Measurements from ENCODE around the gene C5orf63.

C5orf63 gene

DNA sequence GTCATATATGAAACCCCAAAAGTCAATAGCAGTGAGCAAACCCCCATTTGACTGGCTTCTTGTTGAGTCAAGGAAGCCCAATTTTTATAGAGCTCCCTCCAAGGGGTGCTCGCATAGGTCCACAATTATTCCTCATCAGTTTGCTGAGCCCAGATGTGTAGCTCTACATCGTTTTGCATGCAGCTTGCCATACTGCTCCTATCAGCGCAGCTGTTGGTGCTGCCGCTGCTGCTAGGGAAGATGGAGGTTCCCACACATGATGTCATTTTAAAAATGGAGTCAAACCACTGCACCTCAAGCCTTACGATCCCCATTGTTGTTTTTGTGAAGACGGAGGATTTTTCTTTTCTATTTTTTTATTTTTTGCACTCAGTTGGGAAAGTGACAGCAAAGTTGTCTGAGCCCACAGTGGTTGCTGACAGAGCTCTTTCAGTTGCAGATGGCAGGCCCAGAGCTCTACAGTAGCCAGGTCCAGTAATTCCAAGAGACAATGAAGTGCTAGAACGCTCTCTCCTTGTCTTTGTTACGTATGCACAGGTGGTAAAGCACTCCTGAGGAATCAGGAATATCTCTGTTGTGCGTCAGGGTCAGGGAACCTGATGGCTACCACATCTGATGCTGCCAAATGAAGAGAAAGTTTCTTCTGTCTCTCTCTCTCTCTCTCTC is 23.2 kb upstream of the C5orf63 start:
- DNase-seq (ENCODE audit: low read depth in 1 of 2, low spot score in 1 of 2) = no peak
- Histone ChIP-seq H3K27me3 (ENCODE audit: insufficient read depth, poor library complexity, severe bottlenecking) (no peaks in the 10 kb centered on the region), H3K27ac (replicated peaks) (no peak overlapping the region), H3K4me3 (replicated peaks; ENCODE audit: insufficient read depth, low read length) (no peak overlapping the region)
- TF ChIP-seq, protein P1, sequence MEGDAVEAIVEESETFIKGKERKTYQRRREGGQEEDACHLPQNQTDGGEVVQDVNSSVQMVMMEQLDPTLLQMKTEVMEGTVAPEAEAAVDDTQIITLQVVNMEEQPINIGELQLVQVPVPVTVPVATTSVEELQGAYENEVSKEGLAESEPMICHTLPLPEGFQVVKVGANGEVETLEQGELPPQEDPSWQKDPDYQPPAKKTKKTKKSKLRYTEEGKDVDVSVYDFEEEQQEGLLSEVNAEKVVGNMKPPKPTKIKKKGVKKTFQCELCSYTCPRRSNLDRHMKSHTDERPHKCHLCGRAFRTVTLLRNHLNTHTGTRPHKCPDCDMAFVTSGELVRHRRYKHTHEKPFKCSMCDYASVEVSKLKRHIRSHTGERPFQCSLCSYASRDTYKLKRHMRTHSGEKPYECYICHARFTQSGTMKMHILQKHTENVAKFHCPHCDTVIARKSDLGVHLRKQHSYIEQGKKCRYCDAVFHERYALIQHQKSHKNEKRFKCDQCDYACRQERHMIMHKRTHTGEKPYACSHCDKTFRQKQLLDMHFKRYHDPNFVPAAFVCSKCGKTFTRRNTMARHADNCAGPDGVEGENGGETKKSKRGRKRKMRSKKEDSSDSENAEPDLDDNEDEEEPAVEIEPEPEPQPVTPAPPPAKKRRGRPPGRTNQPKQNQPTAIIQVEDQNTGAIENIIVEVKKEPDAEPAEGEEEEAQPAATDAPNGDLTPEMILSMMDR (IDR thresholded peaks at IDR 0.05; ENCODE audit: insufficient read depth, low read length) = no peak
- TF ChIP-seq, protein P2, sequence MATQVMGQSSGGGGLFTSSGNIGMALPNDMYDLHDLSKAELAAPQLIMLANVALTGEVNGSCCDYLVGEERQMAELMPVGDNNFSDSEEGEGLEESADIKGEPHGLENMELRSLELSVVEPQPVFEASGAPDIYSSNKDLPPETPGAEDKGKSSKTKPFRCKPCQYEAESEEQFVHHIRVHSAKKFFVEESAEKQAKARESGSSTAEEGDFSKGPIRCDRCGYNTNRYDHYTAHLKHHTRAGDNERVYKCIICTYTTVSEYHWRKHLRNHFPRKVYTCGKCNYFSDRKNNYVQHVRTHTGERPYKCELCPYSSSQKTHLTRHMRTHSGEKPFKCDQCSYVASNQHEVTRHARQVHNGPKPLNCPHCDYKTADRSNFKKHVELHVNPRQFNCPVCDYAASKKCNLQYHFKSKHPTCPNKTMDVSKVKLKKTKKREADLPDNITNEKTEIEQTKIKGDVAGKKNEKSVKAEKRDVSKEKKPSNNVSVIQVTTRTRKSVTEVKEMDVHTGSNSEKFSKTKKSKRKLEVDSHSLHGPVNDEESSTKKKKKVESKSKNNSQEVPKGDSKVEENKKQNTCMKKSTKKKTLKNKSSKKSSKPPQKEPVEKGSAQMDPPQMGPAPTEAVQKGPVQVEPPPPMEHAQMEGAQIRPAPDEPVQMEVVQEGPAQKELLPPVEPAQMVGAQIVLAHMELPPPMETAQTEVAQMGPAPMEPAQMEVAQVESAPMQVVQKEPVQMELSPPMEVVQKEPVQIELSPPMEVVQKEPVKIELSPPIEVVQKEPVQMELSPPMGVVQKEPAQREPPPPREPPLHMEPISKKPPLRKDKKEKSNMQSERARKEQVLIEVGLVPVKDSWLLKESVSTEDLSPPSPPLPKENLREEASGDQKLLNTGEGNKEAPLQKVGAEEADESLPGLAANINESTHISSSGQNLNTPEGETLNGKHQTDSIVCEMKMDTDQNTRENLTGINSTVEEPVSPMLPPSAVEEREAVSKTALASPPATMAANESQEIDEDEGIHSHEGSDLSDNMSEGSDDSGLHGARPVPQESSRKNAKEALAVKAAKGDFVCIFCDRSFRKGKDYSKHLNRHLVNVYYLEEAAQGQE (IDR thresholded peaks at IDR 0.05; ENCODE audit: insufficient replicate concordance, low read depth) = no peak
- TF ChIP-seq POLR2AphosphoS5 (IDR thresholded peaks at IDR 0.05; ENCODE audit: low read depth) = no peak
- TF ChIP-seq GABPA (IDR thresholded peaks at IDR 0.05; ENCODE audit: low read depth) = no peak
- no peak for TF ChIP-seq SPI1 (IDR thresholded peaks at IDR 0.05; ENCODE audit: borderline replicate concordance, low read depth)

DNA sequence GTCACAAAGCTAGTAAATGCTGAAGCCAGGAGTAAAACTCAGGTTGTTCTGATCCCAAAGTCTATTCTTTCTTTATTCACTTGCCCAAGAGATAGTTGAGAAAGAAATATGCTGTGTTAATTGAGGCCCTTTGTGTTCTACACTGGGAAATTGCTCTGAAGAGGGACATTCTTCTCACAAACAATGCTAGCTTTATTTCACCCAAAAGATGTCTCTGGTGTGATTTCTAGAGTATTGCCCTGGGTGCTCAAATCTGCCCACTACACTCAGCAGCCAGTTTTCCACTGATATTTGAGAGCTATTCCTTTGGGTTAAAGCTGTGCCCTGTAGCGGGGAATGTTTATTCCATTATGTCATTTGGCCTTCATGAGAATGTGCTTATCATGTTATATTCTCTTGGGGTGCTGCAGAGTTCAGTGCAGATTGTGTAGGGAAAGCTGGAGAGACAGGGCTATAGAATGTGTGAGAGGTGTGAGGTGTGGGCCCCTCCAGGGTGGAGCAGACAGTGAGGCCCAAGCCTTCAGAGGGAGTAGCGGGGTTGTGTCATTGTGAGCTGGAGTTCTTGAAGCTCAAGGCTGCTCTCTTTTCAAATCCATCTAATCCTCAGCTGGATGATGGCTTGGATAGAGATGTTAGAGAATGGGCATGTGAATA is 21.0 kb upstream of the C5orf63 start:
- Histone ChIP-seq H3K27me3 (ENCODE audit: insufficient read depth, poor library complexity, severe bottlenecking) (no peaks in the 10 kb centered on the region), H3K4me3 (replicated peaks; ENCODE audit: insufficient read depth, low read length) (no peak overlapping the region), H3K27ac (replicated peaks) (no peak overlapping the region)
- DNase-seq (ENCODE audit: low read depth in 1 of 2, low spot score in 1 of 2) = no peak
- TF ChIP-seq GABPA (IDR thresholded peaks at IDR 0.05; ENCODE audit: low read depth) (no peak), SPI1 (IDR thresholded peaks at IDR 0.05; ENCODE audit: borderline replicate concordance, low read depth) (no peak), POLR2AphosphoS5 (IDR thresholded peaks at IDR 0.05; ENCODE audit: low read depth) (no peak)
- TF ChIP-seq, protein P2 (IDR thresholded peaks at IDR 0.05; ENCODE audit: insufficient replicate concordance, low read depth) = no peak
- TF ChIP-seq, protein P1 (IDR thresholded peaks at IDR 0.05; ENCODE audit: insufficient read depth, low read length) = no peak

DNA sequence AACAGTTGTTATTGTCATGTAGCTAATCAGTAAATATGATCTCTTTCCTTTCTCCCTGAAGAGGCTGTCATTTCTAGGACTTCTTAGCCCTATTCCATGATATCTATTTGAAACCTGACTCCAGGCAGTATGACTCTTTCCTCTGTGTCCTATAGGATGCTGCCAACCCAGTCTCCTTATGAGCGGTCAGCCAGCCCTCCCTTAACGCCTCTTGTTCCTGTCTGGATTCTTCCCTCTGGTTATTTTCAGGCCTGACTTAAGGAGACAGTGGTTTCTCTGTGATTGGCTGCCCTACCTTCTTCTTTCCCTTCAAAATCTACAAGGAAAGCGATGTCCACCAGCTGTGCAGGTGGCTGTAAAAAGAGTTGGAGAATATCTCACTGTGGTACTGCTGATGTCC is 19.4 kb upstream of the C5orf63 start:
- DNase-seq (ENCODE audit: low read depth in 1 of 2, low spot score in 1 of 2) = no peak
- Histone ChIP-seq H3K27me3 (ENCODE audit: insufficient read depth, poor library complexity, severe bottlenecking) (no peaks in the 10 kb centered on the region), H3K4me3 (replicated peaks; ENCODE audit: insufficient read depth, low read length) (no peak overlapping the region), H3K27ac (replicated peaks) (no peak overlapping the region)
- TF ChIP-seq POLR2AphosphoS5 (IDR thresholded peaks at IDR 0.05; ENCODE audit: low read depth) (no peak), SPI1 (IDR thresholded peaks at IDR 0.05; ENCODE audit: borderline replicate concordance, low read depth) (no peak), GABPA (IDR thresholded peaks at IDR 0.05; ENCODE audit: low read depth) (no peak)
- TF ChIP-seq, protein P1 (IDR thresholded peaks at IDR 0.05; ENCODE audit: insufficient read depth, low read length) = no peak
- TF ChIP-seq, protein P2 (IDR thresholded peaks at IDR 0.05; ENCODE audit: insufficient replicate concordance, low read depth) = no peak

Measured in HL-60 (cell line).